SK-N-SH treated with all-trans-retinoic acid at 6 μM for 48 hours (cell line): ENCODE data around the gene CHAC1.

Experiments
- ATAC-seq: fragments of 200-7000 bp; cut with Tn5 transposase; 3 replicates; pipeline ENCODE4 v1.9.1; 2020; ENCODE audit warnings: mild to moderate bottlenecking, moderate library complexity
- BACH2 ChIP-seq: fragments of 250-450 bp; sonication (Bioruptor Pico); IDR thresholded peaks from 2 replicates; pipeline ENCODE4 v1.9.0; 2021; ENCODE audit warnings: mild to moderate bottlenecking, borderline replicate concordance
- CSDC2 ChIP-seq: fragments of 250-450 bp; sonication (Bioruptor Pico); IDR thresholded peaks from 2 replicates; pipeline ENCODE4 v1.5.0; 2020; ENCODE audit warnings: mild to moderate bottlenecking, moderate library complexity
- GLIS3 ChIP-seq: fragments of 250-450 bp; sonication (Bioruptor Pico); IDR thresholded peaks from 2 replicates; pipeline ENCODE4 v1.5.0; 2020; ENCODE audit warnings: mild to moderate bottlenecking, moderate library complexity
- ISL1 ChIP-seq: fragments of 250-450 bp; sonication (Bioruptor Pico); IDR thresholded peaks from 2 replicates; pipeline ENCODE4 v2.1.2; 2022; ENCODE audit warnings: mild to moderate bottlenecking, moderate library complexity
- OSR1 ChIP-seq: fragments of 250-450 bp; sonication (Bioruptor Pico); IDR thresholded peaks from 2 replicates; pipeline ENCODE4 v1.8.0; 2022; ENCODE audit warnings: moderate library complexity, mild to moderate bottlenecking, inconsistent platforms
- PATZ1 ChIP-seq: fragments of 250-450 bp; sonication (Bioruptor Pico); IDR thresholded peaks from 2 replicates; pipeline ENCODE4 v1.8.0; 2020; ENCODE audit warnings: mild to moderate bottlenecking, moderate library complexity, borderline replicate concordance
- POU6F1 ChIP-seq: fragments of 250-450 bp; sonication (Bioruptor Pico); IDR thresholded peaks from 2 replicates; pipeline ENCODE4 v1.8.0; 2021; ENCODE audit warnings: low read depth, mild to moderate bottlenecking, moderate library complexity, borderline replicate concordance
- PPARA ChIP-seq: fragments of 250-450 bp; sonication (Bioruptor Pico); IDR thresholded peaks from 2 replicates; pipeline ENCODE4 v1.5.0; 2020; ENCODE audit warnings: mild to moderate bottlenecking, borderline replicate concordance
- RARB ChIP-seq: fragments of 250-450 bp; sonication (Bioruptor Pico); IDR thresholded peaks from 2 replicates; pipeline ENCODE4 v1.8.0; 2021; ENCODE audit warnings: mild to moderate bottlenecking, moderate library complexity
- TCF4 ChIP-seq: fragments of 250-450 bp; sonication (Bioruptor Pico); IDR thresholded peaks from 2 replicates; pipeline ENCODE4 v1.8.0; 2021; ENCODE audit warnings: mild to moderate bottlenecking, moderate library complexity, borderline replicate concordance
- TOX ChIP-seq: fragments of 250-450 bp; sonication (Bioruptor Pico); IDR thresholded peaks from 2 replicates; pipeline ENCODE4 v1.8.0; 2021; ENCODE audit warnings: mild to moderate bottlenecking, moderate library complexity, borderline replicate concordance
- ZC3H10 ChIP-seq: fragments of 250-450 bp; sonication (Bioruptor Pico); IDR thresholded peaks from 2 replicates; pipeline ENCODE4 v1.5.1; 2021; ENCODE audit warnings: mild to moderate bottlenecking, moderate library complexity
- ZFP3 ChIP-seq: fragments of 250-450 bp; sonication (Bioruptor Pico); IDR thresholded peaks from 2 replicates; pipeline ENCODE4 v1.5.0; 2020; ENCODE audit warnings: mild to moderate bottlenecking, moderate library complexity
- ZFP30 ChIP-seq: fragments of 450-650 bp; formaldehyde crosslinking; IDR thresholded peaks from 2 replicates; pipeline ENCODE4 v1.5.0; 2022; ENCODE audit warnings: mild to moderate bottlenecking, moderate library complexity
- ZNF565 ChIP-seq: fragments of 450-650 bp; formaldehyde crosslinking; conservative IDR thresholded peaks from 2 replicates; pipeline ENCODE4 v1.5.0; 2020; ENCODE audit warnings: low read depth, mild to moderate bottlenecking, moderate library complexity
- ZNF70 ChIP-seq: fragments of 450-650 bp; formaldehyde crosslinking; IDR thresholded peaks from 2 replicates; pipeline ENCODE4 v1.5.0; 2020; ENCODE audit warnings: mild to moderate bottlenecking, moderate library complexity
- ZNF8 ChIP-seq: fragments of 450-650 bp; formaldehyde crosslinking; IDR thresholded peaks from 2 replicates; pipeline ENCODE4 v1.5.0; 2020; ENCODE audit warnings: mild to moderate bottlenecking, moderate library complexity
- TF ChIP-seq, protein P1 (sequence below): fragments of 250-450 bp; sonication (Bioruptor Pico); IDR thresholded peaks from 2 replicates; pipeline ENCODE4 v1.5.1; 2021; ENCODE audit warnings: mild to moderate bottlenecking, moderate library complexity
- TF ChIP-seq, protein P2 (sequence below): fragments of 250-450 bp; sonication (Bioruptor Pico); IDR thresholded peaks from 2 replicates; pipeline ENCODE4 v1.5.0; 2020; ENCODE audit warnings: mild to moderate bottlenecking, moderate library complexity

Gene CHAC1

DNA sequence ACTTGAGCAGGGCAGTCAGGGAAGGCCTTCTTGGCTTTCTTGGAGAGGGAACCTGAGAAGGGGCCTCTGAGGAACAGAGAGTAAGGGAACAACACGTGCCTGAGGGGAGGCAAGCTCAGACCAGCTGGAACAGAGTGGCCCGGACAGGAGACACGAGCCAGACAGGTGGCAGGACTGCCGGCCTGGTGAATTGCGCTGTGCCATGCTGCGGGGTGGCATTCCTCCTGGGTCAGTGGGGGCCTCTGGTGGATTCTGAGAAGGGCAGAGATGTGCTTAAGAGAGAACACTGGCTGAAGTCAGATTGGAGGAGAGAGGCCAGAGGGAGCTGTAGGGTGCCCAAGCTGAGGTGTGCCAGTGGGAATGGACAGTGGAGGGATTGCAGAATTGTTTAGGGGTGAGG, 4.9 kb downstream of the CHAC1 start:
- ATAC-seq, result no peak
- TF ChIP-seq, protein P1, sequence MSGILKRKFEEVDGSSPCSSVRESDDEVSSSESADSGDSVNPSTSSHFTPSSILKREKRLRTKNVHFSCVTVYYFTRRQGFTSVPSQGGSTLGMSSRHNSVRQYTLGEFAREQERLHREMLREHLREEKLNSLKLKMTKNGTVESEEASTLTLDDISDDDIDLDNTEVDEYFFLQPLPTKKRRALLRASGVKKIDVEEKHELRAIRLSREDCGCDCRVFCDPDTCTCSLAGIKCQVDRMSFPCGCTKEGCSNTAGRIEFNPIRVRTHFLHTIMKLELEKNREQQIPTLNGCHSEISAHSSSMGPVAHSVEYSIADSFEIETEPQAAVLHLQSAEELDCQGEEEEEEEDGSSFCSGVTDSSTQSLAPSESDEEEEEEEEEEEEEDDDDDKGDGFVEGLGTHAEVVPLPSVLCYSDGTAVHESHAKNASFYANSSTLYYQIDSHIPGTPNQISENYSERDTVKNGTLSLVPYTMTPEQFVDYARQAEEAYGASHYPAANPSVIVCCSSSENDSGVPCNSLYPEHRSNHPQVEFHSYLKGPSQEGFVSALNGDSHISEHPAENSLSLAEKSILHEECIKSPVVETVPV (CRISPR knock-in tag), result no peak
- TF ChIP-seq ZFP30 (CRISPR knock-in tag) (no peak), PPARA (CRISPR knock-in tag) (no peak), ZFP3 (no peak), RARB (CRISPR knock-in tag) (no peak), ISL1 (no peak), PATZ1 (CRISPR knock-in tag) (no peak)
- TF ChIP-seq, all 23 proteins: peak for 0

GRCh38 chr15:40958723-40959122, 5.5 kb downstream of the CHAC1 start:
- TF ChIP-seq ISL1, result no peak
- no peak for TF ChIP-seq ZNF565 (CRISPR knock-in tag)
- TF ChIP-seq OSR1, result no peak
- TF ChIP-seq ZFP3, result no peak
- TF ChIP-seq, protein P2, sequence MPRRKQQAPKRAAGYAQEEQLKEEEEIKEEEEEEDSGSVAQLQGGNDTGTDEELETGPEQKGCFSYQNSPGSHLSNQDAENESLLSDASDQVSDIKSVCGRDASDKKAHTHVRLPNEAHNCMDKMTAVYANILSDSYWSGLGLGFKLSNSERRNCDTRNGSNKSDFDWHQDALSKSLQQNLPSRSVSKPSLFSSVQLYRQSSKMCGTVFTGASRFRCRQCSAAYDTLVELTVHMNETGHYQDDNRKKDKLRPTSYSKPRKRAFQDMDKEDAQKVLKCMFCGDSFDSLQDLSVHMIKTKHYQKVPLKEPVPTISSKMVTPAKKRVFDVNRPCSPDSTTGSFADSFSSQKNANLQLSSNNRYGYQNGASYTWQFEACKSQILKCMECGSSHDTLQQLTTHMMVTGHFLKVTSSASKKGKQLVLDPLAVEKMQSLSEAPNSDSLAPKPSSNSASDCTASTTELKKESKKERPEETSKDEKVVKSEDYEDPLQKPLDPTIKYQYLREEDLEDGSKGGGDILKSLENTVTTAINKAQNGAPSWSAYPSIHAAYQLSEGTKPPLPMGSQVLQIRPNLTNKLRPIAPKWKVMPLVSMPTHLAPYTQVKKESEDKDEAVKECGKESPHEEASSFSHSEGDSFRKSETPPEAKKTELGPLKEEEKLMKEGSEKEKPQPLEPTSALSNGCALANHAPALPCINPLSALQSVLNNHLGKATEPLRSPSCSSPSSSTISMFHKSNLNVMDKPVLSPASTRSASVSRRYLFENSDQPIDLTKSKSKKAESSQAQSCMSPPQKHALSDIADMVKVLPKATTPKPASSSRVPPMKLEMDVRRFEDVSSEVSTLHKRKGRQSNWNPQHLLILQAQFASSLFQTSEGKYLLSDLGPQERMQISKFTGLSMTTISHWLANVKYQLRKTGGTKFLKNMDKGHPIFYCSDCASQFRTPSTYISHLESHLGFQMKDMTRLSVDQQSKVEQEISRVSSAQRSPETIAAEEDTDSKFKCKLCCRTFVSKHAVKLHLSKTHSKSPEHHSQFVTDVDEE, result no peak
- no peak for TF ChIP-seq RARB (CRISPR knock-in tag)
- no peak for TF ChIP-seq ZC3H10 (CRISPR knock-in tag)
- TF ChIP-seq ZNF8 (CRISPR knock-in tag), result no peak
- no peak for ATAC-seq

DNA sequence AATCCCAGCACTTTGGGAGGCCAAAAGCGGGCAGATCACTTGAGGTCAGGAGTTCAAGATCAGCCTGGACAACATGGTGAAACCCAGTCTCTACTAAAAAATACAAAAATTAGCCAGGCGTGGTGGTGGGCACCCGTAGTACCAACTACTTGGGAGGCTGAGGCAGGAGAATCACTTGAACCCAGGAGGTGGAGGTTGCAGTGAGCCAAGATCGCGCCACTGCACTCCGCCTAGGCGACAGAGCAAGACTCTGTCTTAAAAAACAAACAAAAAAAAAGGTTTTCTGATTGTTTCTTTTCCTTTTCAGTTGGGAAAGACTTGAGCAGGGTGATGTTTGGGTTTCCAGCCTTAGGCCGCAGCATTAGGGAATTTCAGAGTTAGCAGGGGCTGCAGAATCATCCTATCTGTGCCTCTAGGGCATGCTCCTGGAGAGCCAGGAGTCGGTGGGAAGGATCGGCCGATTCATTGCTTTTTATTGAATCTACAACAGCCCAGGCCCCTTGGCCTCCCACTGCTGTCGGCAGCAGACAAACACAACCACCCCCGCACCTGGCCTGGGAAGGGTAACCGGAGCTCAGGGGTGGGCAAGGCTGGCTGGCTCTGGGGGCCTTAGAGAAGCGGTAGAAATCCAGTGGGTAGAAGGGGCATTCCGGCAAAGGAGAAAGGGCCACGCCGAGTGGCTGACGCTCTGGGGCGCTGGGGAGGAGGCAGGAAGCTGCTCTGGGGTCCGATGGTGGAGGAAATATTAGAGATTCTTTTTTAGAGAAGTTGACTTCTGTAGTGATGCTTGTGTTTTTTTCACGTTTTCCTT, 6.3 kb downstream of the CHAC1 start:
- ATAC-seq, result no peak
- TF ChIP-seq, protein P1 (CRISPR knock-in tag), result no peak
- TF ChIP-seq BACH2 (CRISPR knock-in tag) (no peak), RARB (CRISPR knock-in tag) (no peak), OSR1 (no peak), TCF4 (CRISPR knock-in tag) (no peak), GLIS3 (CRISPR knock-in tag) (no peak), PPARA (CRISPR knock-in tag) (no peak), ZFP30 (CRISPR knock-in tag) (no peak), TOX (no peak), ZNF565 (CRISPR knock-in tag) (no peak)

DNA sequence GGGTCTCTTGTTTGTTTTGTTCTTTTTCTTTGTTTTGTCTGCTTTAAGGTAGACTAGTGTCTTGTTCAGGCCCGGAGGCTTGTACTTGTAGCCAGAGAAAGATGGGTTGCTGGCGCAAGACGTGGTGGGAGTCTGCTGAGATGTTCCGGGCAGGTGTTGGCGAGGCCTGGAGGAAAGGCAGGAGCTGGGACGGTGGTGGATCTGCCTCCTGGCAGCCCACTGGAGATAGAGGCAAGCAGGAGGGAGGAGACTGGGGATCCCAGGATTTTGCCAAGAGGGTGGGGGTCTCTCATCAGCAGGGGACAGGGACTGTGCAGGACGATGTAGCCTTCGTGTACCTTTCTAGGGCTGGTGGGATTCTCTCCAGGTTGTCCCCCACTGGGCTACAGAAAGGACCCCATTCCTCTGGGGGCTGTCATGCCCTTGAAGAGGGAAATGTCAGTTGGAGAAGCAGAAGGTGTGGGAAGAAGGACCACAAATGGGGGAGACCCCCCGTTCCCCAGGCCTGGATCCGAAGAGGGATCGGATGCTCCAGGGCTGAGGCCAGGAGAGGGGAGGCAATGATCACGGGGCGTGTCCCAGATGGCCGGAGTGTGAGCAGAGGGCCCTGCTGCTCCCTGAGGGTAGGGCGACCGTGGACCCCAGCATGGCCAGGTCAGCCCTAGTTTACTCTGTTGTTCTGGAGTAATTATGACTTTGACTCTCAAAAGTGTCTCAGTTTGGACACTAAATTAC, 7.0 kb downstream of the CHAC1 start:
- no peak for ATAC-seq
- TF ChIP-seq PPARA (CRISPR knock-in tag), result no peak
- TF ChIP-seq TOX, result no peak
- TF ChIP-seq ZNF565 (CRISPR knock-in tag), result no peak
- TF ChIP-seq ISL1, result no peak
- TF ChIP-seq PATZ1 (CRISPR knock-in tag), result no peak
- no peak for TF ChIP-seq CSDC2
- TF ChIP-seq POU6F1 (CRISPR knock-in tag), result no peak
- no peak for TF ChIP-seq ZNF70 (CRISPR knock-in tag)
